SK-N-MC (cell line): ENCODE measurements around the gene CD74.

ENCODE experiments used
- EZH2 ChIP-seq: fragments of 200-600 bp; sonication (generic); IDR thresholded peaks from one replicate; pipeline ENCODE4 v1.6.1; 2017; ENCODE audit warnings: antibody characterized with exemption
- POLR2AphosphoS5 ChIP-seq: IDR thresholded peaks from 2 replicates; pipeline ENCODE4 v1.6.1; 2012; ENCODE audit warnings: mild to moderate bottlenecking, low read depth, low read length, borderline replicate concordance

DNA sequence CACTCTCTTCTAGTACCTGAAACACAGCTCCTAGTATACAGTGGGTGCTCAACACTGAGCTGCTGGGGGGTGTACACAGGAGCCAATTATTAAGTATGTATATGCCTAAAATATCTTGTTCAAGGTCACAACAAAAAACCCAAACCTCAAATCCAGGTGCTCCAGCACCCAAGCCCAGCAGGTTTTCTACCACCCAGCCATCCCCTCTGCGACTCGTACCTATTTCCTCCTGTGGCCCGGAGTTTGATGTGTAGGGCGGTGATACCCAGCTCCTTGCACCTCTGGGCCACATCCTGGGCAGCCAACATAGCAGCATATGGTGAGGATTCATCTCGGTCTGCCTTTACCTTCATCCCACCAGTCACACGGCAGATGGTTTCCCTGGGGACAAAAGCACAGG, 33.9 kb upstream of the CD74 start:
- TF ChIP-seq POLR2AphosphoS5 = no peak
- no peak for TF ChIP-seq EZH2
